Fibroblast of the conjunctiva (primary cell): Measurements from ENCODE around the gene MOB2.

Experiments
- DNase-seq: peaks from one replicate; pipeline ENCODE4 v3.0.0-alpha.2; 2010; ENCODE audit warnings: low read depth

MOB2 gene

DNA sequence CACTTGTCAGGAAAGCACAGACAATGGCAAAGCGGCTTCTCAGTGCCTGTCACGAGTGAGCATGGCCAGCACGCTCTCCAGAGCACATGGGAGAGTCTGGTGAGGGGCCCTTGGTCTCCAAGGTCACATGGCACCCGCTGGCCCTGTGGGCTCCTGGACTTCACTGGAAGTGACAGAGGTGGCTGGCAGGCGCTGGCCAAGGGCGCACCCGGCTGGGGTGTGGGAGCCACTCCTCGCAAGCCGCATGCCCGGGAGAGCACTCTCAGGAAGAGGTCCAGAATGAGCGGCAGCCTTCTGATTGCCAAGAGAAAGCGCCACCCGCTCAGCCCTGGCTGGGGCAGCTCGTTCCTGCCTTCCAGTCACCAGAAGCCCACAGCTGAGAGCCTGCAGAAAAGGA, 17.1 kb upstream of the MOB2 start:
- DNase-seq: no peak

DNA sequence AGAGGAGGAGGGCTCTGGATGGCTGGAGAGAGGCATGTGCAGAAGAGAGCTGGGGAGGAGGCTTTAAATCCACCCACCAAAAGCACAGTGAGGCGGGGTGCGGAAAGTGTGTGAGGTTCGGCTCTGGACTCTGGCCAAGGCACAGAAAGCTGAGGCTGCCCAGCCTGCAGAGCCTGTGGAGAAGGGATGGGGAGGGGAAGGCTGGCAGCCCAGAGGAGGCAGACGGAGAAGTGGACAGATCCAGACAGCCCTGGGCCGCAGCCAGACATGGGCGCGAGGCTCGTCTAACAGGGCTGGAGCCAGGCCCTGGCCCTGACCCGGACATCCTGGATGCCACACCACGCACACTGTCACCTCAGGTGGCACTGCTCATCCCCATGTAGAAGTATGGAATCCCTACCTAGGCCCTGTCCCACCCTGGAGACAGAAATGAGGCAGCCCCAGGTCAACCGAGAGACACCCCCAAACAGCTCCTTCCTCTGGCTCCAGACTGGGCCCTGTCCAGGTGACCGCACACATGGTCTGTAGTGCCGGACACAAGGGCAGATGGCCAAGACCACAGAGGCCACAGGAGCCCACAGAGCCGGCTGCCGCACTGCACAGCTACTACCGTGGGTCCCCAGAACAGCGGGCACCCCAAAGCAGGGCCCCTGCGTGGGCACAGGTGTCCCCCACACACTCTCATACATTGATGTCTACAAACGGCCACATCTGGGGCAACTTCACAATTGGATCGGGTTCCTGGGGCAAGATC, 16.6 kb upstream of the MOB2 start:
- DNase-seq: no peak

DNA sequence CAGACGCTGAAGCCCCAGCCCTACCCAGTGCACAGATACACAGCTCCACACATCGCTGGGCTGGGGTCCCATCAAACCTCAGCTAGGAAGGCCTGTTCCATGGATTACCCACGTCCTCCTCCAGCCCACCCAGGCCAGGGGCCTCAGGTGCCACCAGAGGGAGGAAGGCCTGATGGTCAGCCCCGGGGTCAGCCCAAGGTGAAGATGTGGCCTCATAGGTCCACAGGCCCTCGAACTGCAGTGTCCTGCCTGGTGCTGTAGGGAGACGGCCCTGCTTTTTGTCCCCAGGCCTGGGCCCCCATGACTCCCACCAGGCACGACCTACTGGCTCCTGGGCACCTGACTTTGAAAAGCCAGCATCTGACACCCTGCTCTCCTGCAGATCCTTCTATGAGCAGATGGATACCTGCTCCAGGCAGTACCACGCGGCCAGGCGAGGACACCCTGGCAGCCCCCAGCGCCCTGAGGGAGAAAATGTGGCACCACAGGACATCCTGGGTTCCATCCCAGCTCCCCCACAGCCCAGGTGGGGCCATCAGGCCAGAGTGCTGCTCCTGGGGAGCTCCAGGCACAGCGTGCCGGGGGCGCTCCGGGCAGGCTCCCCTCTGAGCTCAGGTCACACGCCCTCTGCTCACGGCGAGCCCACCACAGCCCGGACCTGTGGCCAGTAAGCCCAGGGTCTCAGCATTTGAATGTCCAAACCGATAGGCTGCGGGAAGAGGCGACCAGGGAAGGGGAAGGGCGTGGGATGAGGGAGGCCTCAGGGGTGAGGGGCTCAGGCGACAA, 15.8 kb upstream of the MOB2 start:
- no peak for DNase-seq

- no peak for DNase-seq
These were observed 15.0 kb upstream of the MOB2 start for GRCh38 chr11:1501421-1502167.

GRCh38 chr11:1500466-1501420, 14.2 kb upstream of the MOB2 start:
- no peak for DNase-seq

DNA sequence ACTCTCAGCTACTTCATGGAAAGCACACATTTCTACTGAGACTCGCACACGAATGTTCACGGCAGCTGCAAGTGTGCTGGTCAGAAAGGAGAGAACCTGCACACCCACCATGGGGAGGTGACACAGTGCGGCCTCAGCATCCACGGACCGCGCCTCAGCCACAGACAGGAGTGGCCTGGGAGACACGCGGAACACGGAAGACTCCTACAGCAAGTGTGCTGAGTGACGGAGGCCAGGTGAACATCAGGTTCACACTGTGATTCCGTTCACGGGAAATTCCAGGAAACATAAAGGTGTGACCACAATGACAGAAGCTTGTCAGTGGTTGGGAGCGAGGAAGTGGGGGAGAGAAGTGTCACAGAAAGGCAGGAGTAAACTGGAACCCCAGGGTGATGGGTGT, 13.3 kb upstream of the MOB2 start:
- DNase-seq: no peak

DNA sequence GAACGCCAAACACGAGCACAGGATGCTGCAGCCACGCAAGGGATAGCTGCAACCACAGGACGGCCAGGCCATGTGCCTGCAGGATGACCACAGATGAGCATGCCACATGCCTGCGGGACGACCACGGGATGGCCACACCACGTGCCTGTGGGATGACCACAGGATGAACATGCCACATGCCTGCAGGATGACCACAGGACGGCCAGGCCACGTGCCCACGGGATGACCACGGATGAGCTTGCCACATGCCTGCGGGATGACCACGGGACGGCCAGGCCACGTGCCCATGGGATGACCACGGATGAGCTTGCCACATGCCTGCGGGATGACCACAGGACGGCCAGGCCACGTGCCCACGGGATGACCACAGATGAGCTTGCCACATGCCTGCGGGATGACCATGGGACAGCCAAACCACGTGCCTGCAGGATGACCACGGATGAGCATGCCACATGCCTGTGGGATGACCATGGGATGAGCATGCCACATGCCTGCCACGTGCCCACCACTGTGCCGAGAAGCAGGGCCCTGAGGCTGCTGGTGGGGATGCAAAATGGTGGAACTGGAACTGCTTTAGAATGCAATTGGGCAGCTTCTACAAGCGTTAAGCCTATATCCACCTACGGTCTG, 12.8 kb upstream of the MOB2 start:
- DNase-seq: no peak

GRCh38 chr11:1498262-1498661, 11.7 kb upstream of the MOB2 start:
- DNase-seq: no peak

DNA sequence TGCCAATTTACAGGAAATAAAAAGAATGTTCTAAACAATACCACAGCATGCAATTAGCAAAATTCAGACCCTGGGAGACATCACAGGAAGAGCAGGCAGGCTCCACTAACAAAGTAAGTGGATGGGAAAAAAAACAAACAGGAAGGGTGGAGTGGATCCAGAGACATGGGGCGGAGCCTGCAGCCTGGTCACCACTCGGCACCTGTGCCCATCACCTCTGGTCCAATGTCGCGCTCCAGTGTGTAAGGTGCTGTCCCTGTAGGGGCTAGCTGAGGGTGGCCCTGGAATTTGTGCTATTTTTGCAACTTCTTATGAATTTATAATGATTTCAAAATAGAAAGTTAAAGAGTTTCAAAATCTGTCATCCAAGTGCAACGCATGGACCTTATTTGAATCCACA, 11.0 kb upstream of the MOB2 start:
- DNase-seq: no peak

DNA sequence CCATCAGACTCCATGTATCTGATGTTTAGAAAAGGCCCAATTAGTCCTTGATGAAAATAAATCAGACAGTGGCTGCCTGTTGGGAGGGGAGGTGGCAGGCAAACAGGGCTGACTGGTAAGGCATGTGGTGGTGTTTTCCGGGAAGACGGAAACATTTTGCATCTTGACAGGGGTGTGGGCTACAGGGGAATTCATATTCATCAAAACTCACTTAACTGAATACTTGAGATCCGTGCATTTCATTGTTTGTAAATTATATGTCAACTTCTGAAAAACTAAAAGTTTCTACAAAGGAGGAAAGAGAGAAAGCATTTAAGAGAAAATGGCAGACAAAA, 10.1 kb upstream of the MOB2 start:
- no peak for DNase-seq

- DNase-seq: no peak
These were observed 9.6 kb upstream of the MOB2 start for GRCh38 chr11:1496091-1496760.

GRCh38 chr11:1494650-1495049, 8.1 kb upstream of the MOB2 start:
- no peak for DNase-seq

DNA sequence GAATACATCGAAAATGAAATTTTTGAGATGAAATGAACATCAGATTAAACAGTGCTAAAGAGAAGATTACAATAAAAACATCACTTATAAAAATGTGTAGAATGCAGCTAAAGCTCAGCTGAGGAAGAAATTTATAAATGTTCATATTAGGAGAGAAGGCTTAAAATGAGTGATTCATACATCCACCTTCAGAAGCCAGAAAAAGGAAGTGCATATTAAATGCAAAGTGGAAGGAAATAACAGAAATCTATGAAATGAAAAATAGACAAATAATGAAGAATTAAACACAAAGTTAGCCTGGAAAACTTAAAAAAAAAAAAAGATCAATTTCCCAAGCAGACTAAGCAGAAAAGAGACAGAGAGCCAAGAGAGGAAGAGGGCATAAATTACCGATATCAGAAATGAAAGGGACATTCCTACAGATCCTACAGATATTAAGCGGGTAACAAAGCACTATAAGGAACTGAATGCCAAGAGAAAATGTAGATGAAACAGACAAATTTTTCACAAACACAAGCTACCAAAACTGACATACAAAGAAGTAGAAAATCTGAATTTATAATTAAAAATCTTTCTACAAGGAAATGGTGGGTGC, 7.2 kb upstream of the MOB2 start:
- no peak for DNase-seq

- no peak for DNase-seq
These were observed 4.8 kb upstream of the MOB2 start for GRCh38 chr11:1491379-1491778.

GRCh38 chr11:1490651-1491050, 4.1 kb upstream of the MOB2 start:
- DNase-seq: no peak

DNA sequence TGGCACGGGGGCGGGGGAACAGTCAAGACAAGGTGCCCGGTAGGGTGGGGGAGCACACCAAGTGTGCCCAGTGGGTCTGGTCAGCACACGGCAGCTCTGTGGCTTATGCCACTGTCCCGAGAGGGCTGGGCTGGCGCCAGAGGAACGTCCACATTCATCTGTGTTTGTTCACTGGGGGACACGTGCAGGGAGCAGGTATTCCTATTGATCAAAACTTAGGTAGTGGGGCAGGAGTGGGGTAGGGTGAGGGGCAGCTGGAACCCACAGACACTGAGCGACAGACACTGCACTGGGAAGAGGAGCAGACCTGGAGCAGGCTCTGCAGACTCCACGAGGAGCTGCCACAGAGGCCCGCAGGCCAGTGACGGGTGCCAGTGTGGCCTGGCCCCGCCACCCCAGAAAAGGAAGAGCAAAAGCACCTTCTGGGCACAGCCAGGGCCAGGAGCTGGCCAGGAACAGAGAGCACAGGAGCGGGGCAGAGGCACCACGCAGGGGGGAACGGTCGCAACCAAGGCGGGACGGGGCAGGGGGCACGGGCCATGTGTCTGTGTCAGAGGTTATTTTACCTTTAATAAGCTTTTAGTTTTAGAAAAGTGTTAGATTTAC, 2.1 kb upstream of the MOB2 start:
- DNase-seq: no peak

DNA sequence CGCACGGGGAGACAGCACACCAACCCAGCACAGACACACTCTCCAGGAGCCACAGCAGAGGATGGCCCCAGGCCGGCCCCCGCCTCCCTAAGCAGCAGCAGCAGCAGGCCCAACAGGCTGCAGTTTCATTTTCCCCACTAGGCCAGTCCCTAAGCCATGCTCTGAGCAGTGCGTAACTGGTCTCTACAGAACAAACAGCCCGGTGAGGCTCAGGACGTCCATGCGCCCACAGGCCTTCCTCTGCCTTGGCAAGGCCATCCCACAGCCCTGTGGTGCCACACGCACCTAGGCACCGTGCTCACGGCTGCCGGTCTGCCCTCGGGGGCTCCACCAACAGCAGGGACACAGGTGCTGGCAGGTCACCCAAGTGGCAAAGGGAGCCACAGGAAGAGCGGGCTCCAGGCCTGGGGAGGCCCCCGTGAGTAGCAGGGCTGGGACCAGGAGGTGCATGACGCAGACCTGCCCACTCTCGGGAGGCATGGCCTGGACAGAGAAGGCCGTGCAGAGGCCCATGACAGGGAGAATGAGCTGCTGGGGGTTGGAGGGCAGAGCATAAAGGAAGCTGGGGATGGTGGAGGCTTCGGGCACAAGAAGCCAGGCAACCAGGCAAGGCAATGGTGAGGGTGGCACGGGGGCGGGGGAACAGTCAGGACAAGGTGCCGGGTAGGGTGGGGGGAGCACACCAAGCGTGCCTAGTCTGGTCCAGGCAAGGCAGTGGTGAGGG, 1.4 kb upstream of the MOB2 start:
- no peak for DNase-seq

GRCh38 chr11:1487091-1487850, 692 bp upstream of the MOB2 start:
- no peak for DNase-seq

GRCh38 chr11:1485504-1485885, 1.1 kb downstream of the MOB2 start:
- no peak for DNase-seq
